ENCODE results near the gene PRKAR1B. TPM values are rescaled to one million over a fixed set of nuclear protein-coding genes. Genes with fewer than 3 reads are reported as not detected.

PRKAR1B gene
- polyA plus RNA-seq, 1 of the 3 experiments (the other 2 are of a cell fraction) = 63.7 TPM

DNA sequence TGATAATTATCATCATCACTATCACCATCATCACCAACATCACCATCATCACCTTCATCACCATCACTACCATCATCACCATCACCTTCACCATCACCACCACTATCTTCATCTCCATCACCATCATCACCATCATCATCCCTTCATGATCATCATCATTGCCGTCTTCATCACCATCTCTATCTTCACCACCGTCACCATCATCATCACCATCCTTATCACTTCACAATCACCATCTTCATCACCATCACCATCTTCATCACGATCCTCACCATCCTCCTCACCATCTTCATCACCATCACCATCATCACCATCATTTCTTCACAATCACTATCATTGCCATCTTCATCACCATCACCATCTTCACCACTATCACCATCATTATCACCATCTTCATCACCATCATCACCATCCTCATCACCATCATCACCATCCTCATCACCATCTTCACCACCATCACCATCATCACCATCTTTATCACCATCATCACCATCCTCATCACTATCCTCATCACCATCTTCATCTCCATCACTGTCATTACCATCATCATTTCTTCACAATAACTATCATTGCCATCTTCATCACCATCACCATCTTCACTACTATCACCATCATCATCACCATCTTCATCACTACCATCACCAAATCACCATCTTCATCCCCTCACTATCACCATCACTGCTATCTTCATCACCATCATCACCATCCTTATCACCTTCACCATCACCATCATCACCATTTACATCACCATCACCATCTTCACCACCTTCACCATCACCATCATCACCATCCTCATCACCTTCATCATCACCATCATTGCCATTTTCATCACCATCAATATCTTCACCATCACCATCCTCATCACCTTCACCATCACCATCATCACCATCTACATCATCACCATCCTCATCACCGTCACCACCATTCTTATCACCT is 73.0 kb downstream of the PRKAR1B start:
- H3K4me1 ChIP-seq (ENCODE audit: control insufficient read depth in 1 of 2, insufficient read depth in 2 of 2, low read depth in 1 of 2, low read length in 1 of 2) = no peaks in the 10 kb centered on the region
- H3K9me2 ChIP-seq = no peaks in the 10 kb centered on the region
- H4K20me1 ChIP-seq (ENCODE audit: insufficient read depth) = no peaks in the 10 kb centered on the region
- H3K9ac ChIP-seq = no peak overlapping the region
- H3F3A ChIP-seq (replicated peaks; ENCODE audit: insufficient read depth) = peaks cover 4% of the 10 kb centered on the region
- no peak overlapping the region for H3K27ac ChIP-seq (ENCODE audit: low read depth in 2 of 2, low read length in 1 of 2)
- no peak for DNase-seq
- ChIA-PET POLR2A (no interaction called here), CTCF (interaction anchor here (1.2 kb wide), 1 partner anchor 332 kb away, joined by 4 read pairs; no protein-coding TSS in a partner anchor)
- 90% methylated on average over 4 of the region's 4 CpGs for WGBS (ENCODE audit: low lambda C conversion rate)
- no peak overlapping the region for H3K4me2 ChIP-seq
- H3K36me3 ChIP-seq (replicated peaks in 1 of 2; ENCODE audit: control insufficient read depth in 1 of 2, insufficient read depth in 2 of 2, low read length in 1 of 2) = no peaks in the 10 kb centered on the region
- TF ChIP-seq EP300 (IDR thresholded peaks at IDR 0.05; ENCODE audit: borderline replicate concordance in 1 of 2, low read depth in 1 of 2, low read length in 1 of 2) (no peak), CHD2 (IDR thresholded peaks at IDR 0.05; ENCODE audit: low read length, partially characterized antibody) (no peak), FOXJ3 (CRISPR knock-in tag; IDR thresholded peaks at IDR 0.05) (no peak), TCF12 (IDR thresholded peaks at IDR 0.05) (no peak), RAD21 (IDR thresholded peaks at IDR 0.05; ENCODE audit: low read length) (no peak), EZH2phosphoT487 (IDR thresholded peaks at IDR 0.05; ENCODE audit: borderline replicate concordance, low read depth) (no peak), MEF2A (IDR thresholded peaks at IDR 0.05; ENCODE audit: borderline replicate concordance, low read depth) (no peak), NRF1 (IDR thresholded peaks at IDR 0.05; ENCODE audit: low read depth, low read length) (no peak), ELF1 (IDR thresholded peaks at IDR 0.05) (no peak), GATA2 (CRISPR knock-in tag; IDR thresholded peaks at IDR 0.05) (no peak), POLR2AphosphoS5 (IDR thresholded peaks at IDR 0.05; ENCODE audit: low read depth, low read length) (no peak), YY1 (IDR thresholded peaks at IDR 0.05; ENCODE audit: low read depth) (no peak), FOSL2 (IDR thresholded peaks at IDR 0.05; ENCODE audit: borderline replicate concordance, low read depth) (no peak), RXRA (IDR thresholded peaks at IDR 0.05; ENCODE audit: borderline replicate concordance, low read depth) (no peak), SMC3 (IDR thresholded peaks at IDR 0.05; ENCODE audit: low read depth, low read length) (no peak), NFIC (IDR thresholded peaks at IDR 0.05; ENCODE audit: borderline replicate concordance) (no peak)
- TF ChIP-seq, protein P1, sequence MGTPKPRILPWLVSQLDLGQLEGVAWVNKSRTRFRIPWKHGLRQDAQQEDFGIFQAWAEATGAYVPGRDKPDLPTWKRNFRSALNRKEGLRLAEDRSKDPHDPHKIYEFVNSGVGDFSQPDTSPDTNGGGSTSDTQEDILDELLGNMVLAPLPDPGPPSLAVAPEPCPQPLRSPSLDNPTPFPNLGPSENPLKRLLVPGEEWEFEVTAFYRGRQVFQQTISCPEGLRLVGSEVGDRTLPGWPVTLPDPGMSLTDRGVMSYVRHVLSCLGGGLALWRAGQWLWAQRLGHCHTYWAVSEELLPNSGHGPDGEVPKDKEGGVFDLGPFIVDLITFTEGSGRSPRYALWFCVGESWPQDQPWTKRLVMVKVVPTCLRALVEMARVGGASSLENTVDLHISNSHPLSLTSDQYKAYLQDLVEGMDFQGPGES (IDR thresholded peaks at IDR 0.05; ENCODE audit: low read depth, low read length) = no peak
- TF ChIP-seq, protein P2, sequence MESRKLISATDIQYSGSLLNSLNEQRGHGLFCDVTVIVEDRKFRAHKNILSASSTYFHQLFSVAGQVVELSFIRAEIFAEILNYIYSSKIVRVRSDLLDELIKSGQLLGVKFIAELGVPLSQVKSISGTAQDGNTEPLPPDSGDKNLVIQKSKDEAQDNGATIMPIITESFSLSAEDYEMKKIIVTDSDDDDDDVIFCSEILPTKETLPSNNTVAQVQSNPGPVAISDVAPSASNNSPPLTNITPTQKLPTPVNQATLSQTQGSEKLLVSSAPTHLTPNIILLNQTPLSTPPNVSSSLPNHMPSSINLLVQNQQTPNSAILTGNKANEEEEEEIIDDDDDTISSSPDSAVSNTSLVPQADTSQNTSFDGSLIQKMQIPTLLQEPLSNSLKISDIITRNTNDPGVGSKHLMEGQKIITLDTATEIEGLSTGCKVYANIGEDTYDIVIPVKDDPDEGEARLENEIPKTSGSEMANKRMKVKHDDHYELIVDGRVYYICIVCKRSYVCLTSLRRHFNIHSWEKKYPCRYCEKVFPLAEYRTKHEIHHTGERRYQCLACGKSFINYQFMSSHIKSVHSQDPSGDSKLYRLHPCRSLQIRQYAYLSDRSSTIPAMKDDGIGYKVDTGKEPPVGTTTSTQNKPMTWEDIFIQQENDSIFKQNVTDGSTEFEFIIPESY (IDR thresholded peaks at IDR 0.05; ENCODE audit: borderline replicate concordance, low read depth) = no peak
- TF ChIP-seq, protein P3, sequence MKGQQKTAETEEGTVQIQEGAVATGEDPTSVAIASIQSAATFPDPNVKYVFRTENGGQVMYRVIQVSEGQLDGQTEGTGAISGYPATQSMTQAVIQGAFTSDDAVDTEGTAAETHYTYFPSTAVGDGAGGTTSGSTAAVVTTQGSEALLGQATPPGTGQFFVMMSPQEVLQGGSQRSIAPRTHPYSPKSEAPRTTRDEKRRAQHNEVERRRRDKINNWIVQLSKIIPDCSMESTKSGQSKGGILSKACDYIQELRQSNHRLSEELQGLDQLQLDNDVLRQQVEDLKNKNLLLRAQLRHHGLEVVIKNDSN (IDR thresholded peaks at IDR 0.05; ENCODE audit: borderline replicate concordance, low read depth) = no peak
- TF ChIP-seq, protein P4, sequence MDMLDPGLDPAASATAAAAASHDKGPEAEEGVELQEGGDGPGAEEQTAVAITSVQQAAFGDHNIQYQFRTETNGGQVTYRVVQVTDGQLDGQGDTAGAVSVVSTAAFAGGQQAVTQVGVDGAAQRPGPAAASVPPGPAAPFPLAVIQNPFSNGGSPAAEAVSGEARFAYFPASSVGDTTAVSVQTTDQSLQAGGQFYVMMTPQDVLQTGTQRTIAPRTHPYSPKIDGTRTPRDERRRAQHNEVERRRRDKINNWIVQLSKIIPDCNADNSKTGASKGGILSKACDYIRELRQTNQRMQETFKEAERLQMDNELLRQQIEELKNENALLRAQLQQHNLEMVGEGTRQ (IDR thresholded peaks at IDR 0.05; ENCODE audit: borderline replicate concordance, low read depth, low read length) = no peak
- H3K27me3 ChIP-seq (ENCODE audit: insufficient read depth) = no peaks in the 10 kb centered on the region
- no peak overlapping the region for H2AFZ ChIP-seq (ENCODE audit: low read depth)
- no peaks in the 10 kb centered on the region for H3K79me2 ChIP-seq (ENCODE audit: insufficient read depth)
- no peak overlapping the region for H3K4me3 ChIP-seq (ENCODE audit: low read depth in 2 of 2, low read length in 1 of 2)
- H3K9me3 ChIP-seq = no peaks in the 10 kb centered on the region
